Stimulated activated naive CD4-positive, alpha-beta T cell (primary cell): ENCODE data around the gene ARHGEF5.
"Not testable (repeated sequence)": the region's sequence is repeated elsewhere in the genome, so short reads cannot be mapped to it uniquely, and the experiment has no call there.

Source experiments
- DNase-seq, 6 experiments: peaks; one replicate each; lab custom pipeline; 2025; lab: John Stamatoyannopoulos, UW

ARHGEF5 gene

GRCh38 chr7:144384071-144384470 lies 28.9 kb downstream of the ARHGEF5 start:
- no peak for DNase-seq

GRCh38 chr7:144384555-144385245 lies 29.5 kb downstream of the ARHGEF5 start:
- no peak for DNase-seq

GRCh38 chr7:144386741-144387140 lies 31.5 kb downstream of the ARHGEF5 start:
- DNase-seq = no peak

GRCh38 chr7:144388950-144389349 lies 33.7 kb downstream of the ARHGEF5 start:
- no peak for DNase-seq

- no peak for DNase-seq
Observed at GRCh38 chr7:144390481-144390880, 35.3 kb downstream of the ARHGEF5 start.

GRCh38 chr7:144391014-144391413 lies 35.8 kb downstream of the ARHGEF5 start:
- DNase-seq = no peak

GRCh38 chr7:144391823-144392255 lies 36.6 kb downstream of the ARHGEF5 start:
- DNase-seq = peak in 4 of 6 experiments; percentile 1 to 67 (median 48)

- no peak for DNase-seq
Observed at GRCh38 chr7:144397086-144397485, 41.9 kb downstream of the ARHGEF5 start.

GRCh38 chr7:144398291-144398690 lies 43.1 kb downstream of the ARHGEF5 start:
- DNase-seq = no peak

- no peak for DNase-seq
Observed at GRCh38 chr7:144398911-144399310, 43.7 kb downstream of the ARHGEF5 start.

GRCh38 chr7:144399946-144400345 lies 44.7 kb downstream of the ARHGEF5 start:
- no peak for DNase-seq

GRCh38 chr7:144401490-144401889 lies 46.3 kb downstream of the ARHGEF5 start:
- no peak for DNase-seq

GRCh38 chr7:144403102-144403501 lies 47.9 kb downstream of the ARHGEF5 start:
- no peak for DNase-seq

GRCh38 chr7:144403649-144404061 lies 48.5 kb downstream of the ARHGEF5 start, which contains the start of gene NOBOX:
TSS of gene NOBOX (minus strand) at chr7:144403693.
- DNase-seq = no peak

GRCh38 chr7:144404946-144405345 lies 49.7 kb downstream of the ARHGEF5 start:
- DNase-seq = no peak

GRCh38 chr7:144407266-144407931 lies 52.2 kb downstream of the ARHGEF5 start:
- no peak for DNase-seq

- no peak for DNase-seq
Observed at GRCh38 chr7:144408121-144408520, 52.9 kb downstream of the ARHGEF5 start.

GRCh38 chr7:144410441-144410840 lies 55.2 kb downstream of the ARHGEF5 start:
- no peak for DNase-seq

GRCh38 chr7:144414815-144415214 lies 59.6 kb downstream of the ARHGEF5 start:
- no peak for DNase-seq

GRCh38 chr7:144415858-144416257 lies 60.7 kb downstream of the ARHGEF5 start:
- DNase-seq = no peak

- no peak for DNase-seq
Observed at GRCh38 chr7:144416341-144416740, 61.1 kb downstream of the ARHGEF5 start.

- DNase-seq = not testable (repeated sequence)
Observed at GRCh38 chr7:144418931-144419330, 63.7 kb downstream of the ARHGEF5 start.

- not testable (repeated sequence) for DNase-seq
Observed at GRCh38 chr7:144427539-144427938, 72.3 kb downstream of the ARHGEF5 start.
